Neuron (in vitro differentiated cells): Measurements from ENCODE around the gene KIAA1614.
A peak's percentile ranks its signal among the peaks of the same experiment; 100 is the strongest.

Source experiments
- H2AFZ ChIP-seq: one replicate; pipeline ENCODE4 v1.6.1; 2013; ENCODE audit warnings: low read depth, mild to moderate bottlenecking, inconsistent platforms, low read length, moderate library complexity
- H3K27me3 ChIP-seq: one replicate; pipeline ENCODE4 v1.6.1; 2013; ENCODE audit warnings: low read length; ENCODE audit not compliant: insufficient read depth
- H3K36me3 ChIP-seq: one replicate; pipeline ENCODE4 v1.6.1; 2013; ENCODE audit warnings: low read length; ENCODE audit not compliant: insufficient read depth
- H3K4me1 ChIP-seq: one replicate; pipeline ENCODE4 v1.6.1; 2013; ENCODE audit warnings: low read length; ENCODE audit not compliant: insufficient read depth
- H3K4me3 ChIP-seq: 2 replicates; pipeline ENCODE4 v1.5.1; 2013; ENCODE audit warnings: mild to moderate bottlenecking, low read length, moderate library complexity
- H3K9me3 ChIP-seq: one replicate; pipeline ENCODE4 v1.6.1; 2013; ENCODE audit warnings: low read length

Gene KIAA1614, protein sequence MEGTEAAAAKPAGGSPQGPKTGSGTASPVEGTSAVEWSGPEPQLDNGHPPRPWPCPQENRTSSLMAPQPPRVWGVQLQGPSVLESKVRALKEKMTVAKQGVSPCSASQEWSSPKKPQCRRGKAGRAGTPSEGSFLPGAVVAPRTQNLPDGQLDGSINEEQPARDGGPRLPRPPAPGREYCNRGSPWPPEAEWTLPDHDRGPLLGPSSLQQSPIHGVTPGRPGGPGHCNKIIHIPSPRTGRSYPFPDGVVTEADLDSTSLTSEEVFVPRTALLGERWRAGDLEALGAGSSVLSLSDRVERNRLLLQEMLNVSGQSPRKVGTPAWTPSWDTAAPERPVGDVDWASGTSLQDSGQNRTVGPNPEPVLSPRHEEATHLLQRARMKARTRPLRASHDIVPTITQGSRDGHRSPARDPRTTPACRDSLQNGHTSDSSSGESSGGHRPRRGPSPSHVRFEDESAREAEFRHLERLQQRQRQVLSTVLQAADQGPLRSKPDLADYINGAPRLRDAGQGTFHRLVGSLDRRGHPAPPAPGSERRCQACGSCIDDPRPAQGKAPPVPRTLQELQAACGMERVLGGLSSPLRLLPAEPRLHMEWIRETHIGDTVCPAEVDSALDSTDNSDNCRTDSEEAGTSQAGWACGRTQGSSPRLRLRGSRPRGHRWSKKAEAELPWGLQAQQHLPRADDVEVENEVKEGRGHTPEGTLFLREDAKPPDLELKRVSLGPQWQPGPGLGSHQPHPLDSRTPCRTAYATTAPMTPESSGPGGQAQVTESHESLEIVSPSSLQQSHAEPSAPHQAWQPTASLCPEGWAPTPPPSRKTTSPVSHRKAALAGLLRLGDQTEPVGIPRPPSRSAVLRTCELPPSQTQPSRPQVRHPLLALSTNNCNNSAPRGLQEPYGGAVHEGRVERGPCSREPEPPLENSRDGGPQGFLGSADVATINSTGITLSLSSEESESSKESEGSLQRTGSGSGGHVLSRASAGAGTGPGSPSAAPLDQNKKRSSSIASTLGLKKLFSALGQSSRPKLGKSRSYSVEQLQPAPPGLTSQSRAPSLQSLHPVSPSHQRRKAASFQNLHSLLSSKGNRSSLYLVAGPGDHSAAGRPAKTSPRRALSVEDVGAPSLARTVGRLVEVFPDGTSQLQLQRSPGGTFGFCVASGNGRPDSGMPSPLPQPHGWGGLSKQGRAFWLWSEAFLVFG

DNA sequence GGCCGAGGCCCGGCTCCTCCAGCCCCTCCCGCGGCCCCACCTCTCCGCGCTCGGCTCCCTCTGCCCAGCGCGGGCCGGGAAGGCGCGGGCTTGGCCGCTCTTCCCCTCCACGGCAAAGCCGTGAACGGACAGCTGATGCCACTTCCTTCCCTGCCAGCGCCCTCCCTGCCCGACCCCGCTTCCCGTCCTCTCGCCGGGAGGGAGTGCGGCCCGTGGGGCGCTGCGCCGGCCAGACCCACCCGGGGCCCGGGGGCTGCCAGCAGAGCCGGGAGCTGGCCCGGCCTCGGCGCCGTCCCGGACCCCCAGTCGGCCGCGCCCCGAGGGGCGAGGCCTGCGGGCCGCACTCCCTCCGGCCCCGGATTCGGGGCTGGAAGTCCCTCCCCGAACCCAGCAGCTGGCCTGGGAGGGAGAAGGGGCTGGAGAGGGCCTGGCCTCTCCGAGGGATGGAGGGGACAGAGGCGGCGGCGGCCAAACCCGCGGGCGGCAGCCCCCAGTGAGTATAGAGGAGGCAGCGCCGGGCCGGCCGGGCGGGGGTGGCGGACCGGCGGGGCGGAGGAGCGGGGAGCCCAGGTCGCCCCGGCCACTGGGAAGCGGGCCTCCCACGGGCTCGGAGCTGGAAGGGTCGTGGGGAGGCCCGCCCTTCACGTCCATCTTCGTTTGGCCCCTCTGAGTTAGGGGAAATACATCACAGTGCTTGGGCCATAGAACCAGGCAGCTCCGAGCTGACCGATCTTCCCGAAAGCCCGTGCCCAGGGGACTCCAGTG is at the start of gene KIAA1614:
TSS of gene KIAA1614 (plus strand) at position 97 of the 765 bp plus-strand sequence. CDS start at position 444, 347 bp downstream.
- peaks cover 17% of the 10 kb centered on the region for H3K27me3 ChIP-seq
- peaks cover 2% of the 10 kb centered on the region for H3K9me3 ChIP-seq
- peak within 1 kb of the TSS; percentile 57 for H2AFZ ChIP-seq
- peak within 1 kb of the TSS; percentile 26 for H3K4me3 ChIP-seq
- no peaks in the 10 kb centered on the region for H3K36me3 ChIP-seq
- H3K4me1 ChIP-seq, result peaks cover 7% of the 10 kb centered on the region

DNA sequence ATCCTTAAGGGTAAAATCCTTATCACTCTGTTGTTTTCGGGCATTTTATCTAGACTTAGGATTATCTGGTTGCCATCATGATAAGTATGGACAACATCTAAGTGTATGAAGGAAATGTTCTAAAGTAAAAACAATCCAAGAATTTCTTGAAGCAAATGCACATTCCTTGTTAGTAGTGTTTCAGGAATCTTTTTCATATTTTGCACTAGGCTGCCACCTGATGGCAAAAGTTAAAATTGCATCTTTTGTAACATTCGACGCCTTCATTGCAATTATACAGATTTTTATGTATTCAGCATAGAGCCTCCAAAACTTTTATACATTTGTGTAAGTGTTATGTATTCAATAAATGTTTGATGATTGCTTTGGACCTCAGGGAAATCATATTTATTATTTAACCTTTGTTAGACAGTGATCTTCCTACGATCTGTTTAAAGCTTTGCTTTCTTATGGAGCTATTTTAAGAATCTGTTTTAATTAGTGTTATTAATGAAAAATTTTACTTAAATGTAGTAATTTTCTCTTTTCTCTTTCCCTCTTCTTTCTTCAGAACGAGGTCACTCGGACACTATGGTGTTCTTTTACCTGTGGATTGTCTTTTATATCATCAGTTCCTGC is 49.4 kb upstream of the KIAA1614 start:
- H3K9me3 ChIP-seq, result peaks cover 2% of the 10 kb centered on the region
- H3K36me3 ChIP-seq, result peaks cover 15% of the 10 kb centered on the region
- no peak overlapping the region for H3K4me3 ChIP-seq
- H2AFZ ChIP-seq, result no peak overlapping the region
- H3K4me1 ChIP-seq, result peaks cover 12% of the 10 kb centered on the region
- no peaks in the 10 kb centered on the region for H3K27me3 ChIP-seq

DNA sequence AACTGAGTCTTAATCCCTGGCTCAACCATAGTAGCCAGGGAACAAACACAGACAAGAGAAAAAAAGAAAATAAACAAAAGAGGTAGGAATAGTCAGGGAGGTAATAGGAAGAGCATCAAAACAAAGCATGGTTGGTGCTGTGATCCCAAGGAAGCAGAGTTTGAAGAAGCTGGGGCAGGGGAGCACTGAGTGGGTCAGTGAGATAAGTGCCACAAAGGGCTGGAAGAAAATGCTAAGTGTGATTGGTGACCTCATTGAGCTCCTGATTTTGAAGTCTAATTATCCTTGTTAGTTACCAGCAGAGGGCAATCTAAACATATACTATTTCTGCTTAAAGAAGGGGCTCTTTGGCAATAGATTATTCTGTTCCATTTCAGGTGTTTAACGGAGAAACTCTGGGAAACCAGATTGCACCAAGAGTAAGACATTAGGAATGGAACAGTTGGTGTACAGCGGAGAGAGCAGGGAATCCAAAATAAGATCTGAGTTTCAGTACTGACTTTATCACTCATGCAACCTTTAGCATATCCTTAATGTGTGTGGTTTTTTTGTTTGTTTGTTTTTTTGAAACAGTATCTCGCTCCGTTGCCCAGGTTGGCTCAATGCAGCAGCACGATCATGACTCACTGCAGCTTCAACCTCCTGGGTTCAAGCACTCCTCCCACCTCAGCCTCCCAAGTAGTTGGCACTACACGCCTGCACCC is 30.7 kb upstream of the KIAA1614 start:
- H3K27me3 ChIP-seq, result no peaks in the 10 kb centered on the region
- no peaks in the 10 kb centered on the region for H3K9me3 ChIP-seq
- no peak overlapping the region for H3K4me3 ChIP-seq
- no peaks in the 10 kb centered on the region for H3K4me1 ChIP-seq
- H3K36me3 ChIP-seq, result peaks cover 29% of the 10 kb centered on the region
- H2AFZ ChIP-seq, result no peak overlapping the region

DNA sequence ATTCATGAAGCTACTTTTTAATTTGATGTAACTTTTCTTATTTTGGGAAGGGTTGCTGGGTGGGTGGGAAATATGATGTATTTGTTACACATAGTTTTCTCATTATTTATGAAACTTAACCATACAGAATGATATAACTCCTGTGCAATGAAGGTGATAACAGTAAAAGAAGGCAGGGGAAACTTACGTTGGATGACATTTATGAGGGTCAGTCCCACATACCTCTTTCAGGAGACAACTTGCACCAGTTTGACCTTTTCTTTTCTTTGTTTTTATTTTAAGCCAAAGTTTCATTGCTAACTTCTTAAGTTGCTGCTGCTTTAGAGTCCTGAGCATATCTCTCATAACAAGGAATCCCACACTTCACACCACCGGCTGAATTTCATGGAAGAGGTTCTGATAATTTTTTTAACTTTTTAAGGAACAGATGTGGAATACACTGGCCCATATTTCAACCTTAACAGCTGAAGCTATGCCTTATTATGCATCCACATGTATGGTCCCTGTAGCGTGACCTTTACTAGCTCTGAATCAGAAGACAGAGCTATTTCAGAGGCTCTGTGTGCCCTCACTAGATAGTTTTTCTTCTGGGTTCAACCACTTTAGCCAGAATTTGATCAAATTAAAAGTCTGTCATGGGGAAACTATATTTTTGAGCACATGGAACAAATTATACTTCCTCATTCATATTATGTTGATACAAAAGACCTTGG is 28.0 kb upstream of the KIAA1614 start:
- Histone ChIP-seq H3K36me3 (peaks cover 31% of the 10 kb centered on the region), H3K4me1 (no peaks in the 10 kb centered on the region), H3K9me3 (no peaks in the 10 kb centered on the region), H3K27me3 (no peaks in the 10 kb centered on the region), H3K4me3 (no peak overlapping the region), H2AFZ (no peak overlapping the region)

DNA sequence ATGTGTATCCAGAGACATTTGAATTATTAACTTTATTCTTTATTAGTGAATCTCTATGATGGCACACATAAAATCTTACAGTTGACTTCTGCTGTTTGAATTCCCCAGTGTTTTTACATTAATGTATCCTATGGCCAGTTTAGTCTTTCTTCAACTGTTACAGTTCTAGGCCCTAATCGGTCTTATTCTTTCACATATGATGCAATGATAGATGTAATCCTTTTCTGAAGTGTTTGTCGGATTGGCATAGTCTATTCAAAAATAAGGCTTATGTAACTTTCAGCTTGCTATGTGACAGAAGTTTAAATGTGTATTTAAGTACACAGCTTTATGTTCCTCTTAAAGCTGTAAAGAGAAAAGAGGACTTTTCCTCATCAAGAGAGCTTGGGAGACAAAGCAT is 26.4 kb upstream of the KIAA1614 start:
- no peak overlapping the region for H3K4me3 ChIP-seq
- H3K36me3 ChIP-seq, result peaks cover 22% of the 10 kb centered on the region
- no peaks in the 10 kb centered on the region for H3K9me3 ChIP-seq
- no peaks in the 10 kb centered on the region for H3K4me1 ChIP-seq
- H3K27me3 ChIP-seq, result no peaks in the 10 kb centered on the region
- no peak overlapping the region for H2AFZ ChIP-seq

DNA sequence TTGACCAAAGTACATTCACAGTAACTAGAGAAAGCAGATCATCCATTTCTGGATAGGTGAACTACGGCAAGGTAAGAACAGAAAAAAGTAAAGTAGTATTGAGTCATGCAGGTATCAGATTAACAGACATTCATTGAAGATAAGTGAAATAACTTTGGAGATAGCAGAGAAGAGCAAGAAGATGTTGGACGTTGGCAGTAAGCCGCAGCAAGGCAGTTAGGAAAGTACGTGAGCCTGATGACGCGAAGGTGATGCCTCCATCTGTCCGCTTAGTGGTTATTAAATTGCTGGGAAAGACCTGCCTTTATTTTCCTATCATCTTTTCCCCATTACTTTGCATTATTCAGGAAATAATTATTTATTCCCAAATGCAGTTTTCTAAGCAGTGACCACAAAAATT is 24.9 kb upstream of the KIAA1614 start:
- H3K9me3 ChIP-seq, result no peaks in the 10 kb centered on the region
- H3K36me3 ChIP-seq, result peaks cover 22% of the 10 kb centered on the region
- no peaks in the 10 kb centered on the region for H3K27me3 ChIP-seq
- H3K4me1 ChIP-seq, result no peaks in the 10 kb centered on the region
- H3K4me3 ChIP-seq, result no peak overlapping the region
- no peak overlapping the region for H2AFZ ChIP-seq

DNA sequence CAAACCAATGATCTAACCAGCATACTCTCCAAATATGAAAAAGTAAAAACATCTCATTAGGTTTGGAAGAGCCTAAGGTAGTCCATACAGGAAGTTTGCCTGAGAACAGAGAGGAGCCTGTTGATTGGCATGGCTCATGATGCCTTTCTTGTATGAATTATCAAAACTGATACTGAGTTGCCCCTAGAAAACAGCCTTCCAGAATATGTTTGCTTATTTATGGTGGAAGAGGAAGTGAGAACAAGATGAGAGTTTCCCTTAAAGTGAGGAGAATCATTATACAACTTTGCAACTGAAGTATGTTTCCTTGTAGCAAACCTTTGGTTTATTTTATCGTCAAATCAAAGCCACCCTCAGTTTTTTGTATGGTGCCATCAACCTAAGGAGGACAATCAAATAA is 23.8 kb upstream of the KIAA1614 start:
- no peak overlapping the region for H3K4me3 ChIP-seq
- no peaks in the 10 kb centered on the region for H3K27me3 ChIP-seq
- no peaks in the 10 kb centered on the region for H3K4me1 ChIP-seq
- no peaks in the 10 kb centered on the region for H3K9me3 ChIP-seq
- H3K36me3 ChIP-seq, result peaks cover 20% of the 10 kb centered on the region
- no peak overlapping the region for H2AFZ ChIP-seq

DNA sequence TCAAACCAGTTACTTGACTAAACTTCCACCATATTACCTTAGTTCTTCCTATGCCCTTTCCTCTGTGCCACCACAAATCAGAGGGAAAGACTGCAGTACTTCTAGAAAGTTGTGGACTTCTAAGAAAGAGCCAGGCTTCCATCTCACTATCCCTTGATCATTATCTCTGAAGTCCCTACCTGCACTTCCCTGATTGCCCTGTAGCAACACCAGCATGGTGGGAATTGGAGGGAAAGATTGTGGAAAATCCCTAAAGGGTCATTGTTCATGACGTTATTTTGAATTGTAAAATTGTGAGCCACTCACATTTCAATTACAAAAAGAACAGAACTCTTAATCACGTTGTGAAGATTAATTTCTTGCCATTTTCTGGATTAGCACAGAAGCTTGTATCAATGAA is 23.4 kb upstream of the KIAA1614 start:
- Histone ChIP-seq H3K27me3 (no peaks in the 10 kb centered on the region), H2AFZ (no peak overlapping the region), H3K9me3 (no peaks in the 10 kb centered on the region), H3K4me3 (no peak overlapping the region), H3K4me1 (no peaks in the 10 kb centered on the region), H3K36me3 (peaks cover 17% of the 10 kb centered on the region)

DNA sequence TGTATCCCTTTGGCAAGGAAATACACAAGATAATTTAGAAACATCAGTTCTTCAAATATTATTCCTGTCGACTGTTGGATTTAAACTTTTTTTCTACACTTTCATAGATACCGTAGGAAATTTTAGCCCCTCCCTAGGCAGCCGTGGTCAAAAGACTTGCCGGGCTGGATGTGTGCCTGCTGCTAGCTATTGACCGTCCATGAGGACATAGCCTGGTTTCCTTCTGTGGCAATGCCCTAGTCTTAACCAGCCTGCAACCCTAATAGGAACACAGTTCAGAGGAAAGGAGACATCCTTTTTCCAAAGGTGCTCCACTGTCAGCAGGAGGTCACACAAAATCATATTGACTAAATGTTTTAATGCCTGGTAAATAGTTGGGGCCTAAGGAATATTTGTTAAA is 20.4 kb upstream of the KIAA1614 start:
- no peak overlapping the region for H3K4me3 ChIP-seq
- no peak overlapping the region for H2AFZ ChIP-seq
- peaks cover 7% of the 10 kb centered on the region for H3K36me3 ChIP-seq
- no peaks in the 10 kb centered on the region for H3K27me3 ChIP-seq
- no peaks in the 10 kb centered on the region for H3K4me1 ChIP-seq
- no peaks in the 10 kb centered on the region for H3K9me3 ChIP-seq

DNA sequence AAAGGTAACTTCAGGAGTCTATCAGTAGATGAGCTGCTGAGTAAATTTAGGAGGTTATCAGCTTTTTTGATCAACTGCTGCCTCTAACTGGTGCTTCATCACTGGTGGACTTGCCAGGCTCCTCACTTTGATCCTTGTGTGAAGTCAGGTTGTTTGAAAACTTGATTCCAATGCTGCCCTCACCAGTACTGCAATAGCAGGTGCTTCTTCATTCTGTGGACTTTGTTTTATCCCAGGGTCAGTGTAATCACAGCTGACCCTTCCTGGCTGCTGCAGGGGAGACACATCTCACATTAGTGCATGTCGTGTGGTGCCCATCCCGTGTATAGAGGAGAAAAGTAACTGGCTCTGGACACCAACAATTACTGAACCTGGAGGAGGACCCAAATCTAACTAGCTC is 20.0 kb upstream of the KIAA1614 start:
- Histone ChIP-seq H3K4me1 (no peaks in the 10 kb centered on the region), H3K36me3 (peaks cover 3% of the 10 kb centered on the region), H3K9me3 (no peaks in the 10 kb centered on the region), H2AFZ (no peak overlapping the region), H3K4me3 (no peak overlapping the region), H3K27me3 (no peaks in the 10 kb centered on the region)

DNA sequence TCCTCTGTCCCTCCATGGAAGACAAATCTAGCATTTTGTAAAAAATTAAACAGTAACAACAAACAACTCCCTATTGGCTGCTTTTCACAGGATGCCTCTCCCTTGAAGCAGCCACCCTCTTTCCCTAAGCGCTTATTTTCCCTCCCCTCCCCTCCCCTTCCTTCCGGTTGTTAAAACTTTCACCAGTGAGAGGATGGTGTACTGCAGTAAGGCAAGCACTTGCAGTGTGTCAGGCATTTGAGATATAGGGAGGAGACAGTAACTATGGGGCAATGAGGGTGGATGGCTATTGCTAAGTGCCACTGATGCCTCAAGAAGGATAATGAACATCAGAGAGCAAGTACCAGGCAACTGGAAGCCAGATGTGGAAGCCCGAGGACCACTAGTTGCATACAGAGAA is 19.1 kb upstream of the KIAA1614 start:
- Histone ChIP-seq H3K27me3 (no peaks in the 10 kb centered on the region), H3K9me3 (no peaks in the 10 kb centered on the region), H2AFZ (no peak overlapping the region), H3K4me1 (no peaks in the 10 kb centered on the region), H3K4me3 (no peak overlapping the region), H3K36me3 (no peaks in the 10 kb centered on the region)
